Esophagus squamous epithelium (tissue), 5 donors: ENCODE measurements around the gene SH2D6. TPM values are rescaled to one million over a fixed set of nuclear protein-coding genes. Genes with fewer than 3 reads are reported as not detected.
"Not testable (repeated sequence)": the region's sequence is repeated elsewhere in the genome, so short reads cannot be mapped to it uniquely, and the experiment has no call there.

Experiments
- DNase-seq: peaks from one replicate; lab custom pipeline; 2025; lab: John Stamatoyannopoulos, UW
- H3K27ac ChIP-seq, 4 donors: fragments of 200-600 bp; sonication (generic); one replicate each; pipeline ENCODE4 v1.5.1; 2016 to 2019; ENCODE audit warnings: mild to moderate bottlenecking in 1 of 4
- H3K27me3 ChIP-seq, 4 donors: fragments of 200-600 bp; sonication (generic); 1 replicate in 3 of 4; 2 replicates in 1 of 4; pipeline versions ENCODE4 v1.5.1 to v1.6.0; 2017 to 2021; ENCODE audit warnings: antibody characterized with exemption in 1 of 4
- H3K36me3 ChIP-seq, 3 donors: fragments of 200-600 bp; sonication (generic); one replicate each; pipeline ENCODE4 v1.5.1; 2016 to 2019
- H3K4me1 ChIP-seq, 3 donors: fragments of 200-600 bp; sonication (generic); one replicate each; pipeline ENCODE4 v1.5.1; 2017 to 2019
- H3K4me3 ChIP-seq, 4 donors: fragments of 200-600 bp; sonication (generic); 1 replicate in 3 of 4; 2 replicates in 1 of 4; pipeline ENCODE4 v1.5.1; 2016 to 2019; ENCODE audit warnings: mild to moderate bottlenecking in 2 of 4, moderate library complexity in 1 of 4
- H3K9me3 ChIP-seq, 3 donors: fragments of 200-600 bp; sonication (generic); one replicate each; pipeline ENCODE4 v1.5.1; 2016 to 2019
- CTCF ChIP-seq, 6 experiments: fragments of 450-650 bp in 4 of 6; fragments of 200-600 bp in 2 of 6; sonication (generic) in 2 of 6; IDR thresholded peaks; one replicate each; pipeline ENCODE4 v1.5.1; 2016 to 2019; ENCODE audit warnings: antibody characterized with exemption in 6 of 6, mild to moderate bottlenecking in 4 of 6, moderate library complexity in 4 of 6
- POLR2A ChIP-seq, 4 donors: fragments of 450-650 bp; IDR thresholded peaks; one replicate each; pipeline ENCODE4 v1.6.1; 2017; ENCODE audit warnings: antibody characterized with exemption in 4 of 4, mild to moderate bottlenecking in 4 of 4, moderate library complexity in 3 of 4
- whole genome bisulfite sequencing, 2 donors: methylation state at CpG; one replicate each; pipeline ENCODE4 v1.1.5; 2018; 5-methylcytosine and 5-hydroxymethylcytosine counted together
- intact Hi-C: fragments of 100-400 bp; cut with DNase I; formaldehyde crosslinking; loops from one replicate; pipeline ENCODE4 v1.15.0; 2022
- total RNA-seq, 4 donors: library from RNA; depleted of rRNA; stranded (reverse); fragments of >200 nt; gene quantifications; one replicate each; pipeline ENCODE4 v1.1.0, GENCODE V29; 2016
- donor health status: DM: yes; HTN: yes; CAD: no.

The SH2D6 gene
- total RNA-seq, 4 donors from 2014 or later = 0.50 TPM; not detected in 3

GRCh38 chr2:85413592-85414420, 4.7 kb upstream of the SH2D6 start:
- intact Hi-C loops = no loop called here
- Histone ChIP-seq H3K9me3 (no peaks in the 10 kb centered on the region), H3K4me3 (peak overlapping the region; percentile 55 to 71 (median 70)), H3K27me3 (no peaks in the 10 kb centered on the region), H3K4me1 (peaks cover 39 to 82% (median 45%) of the 10 kb centered on the region in 3 donors), H3K27ac (peak overlapping the region; percentile 81 to 96 (median 95)), H3K36me3 (no peaks in the 10 kb centered on the region)
- WGBS, 2 donors = 11 to 19% methylated on average over 12 to 18 of the region's 44 CpGs
- DNase-seq = no peak
- TF ChIP-seq POLR2A (IDR thresholded peaks at IDR 0.05) (peak in 2 of 4 donors; percentile 52 to 71), CTCF (IDR thresholded peaks at IDR 0.05) (peak in 3 of 6 experiments; percentile 7 to 24 (median 20))

- intact Hi-C loops, H3K36me3 ChIP-seq, H3K9me3 ChIP-seq, DNase-seq, H3K27me3 ChIP-seq: not testable (repeated sequence)
- H3K4me1 ChIP-seq = peaks cover 38 to 82% (median 45%) of the 10 kb centered on the region in 3 donors
- peak overlapping the region; percentile 81 to 96 (median 95) for H3K27ac ChIP-seq
- 57 to 82% methylated on average over 5 of the region's 5 CpGs for WGBS, 2 donors
- peak overlapping the region in 1 of 4 donors; percentile 71 for H3K4me3 ChIP-seq
Observed at GRCh38 chr2:85414421-85414759, 4.1 kb upstream of the SH2D6 start.

- 61 to 68% methylated on average over 6 to 7 of the region's 7 CpGs for WGBS, 2 donors
- Histone ChIP-seq H3K4me3 (no peak overlapping the region), H3K9me3 (no peaks in the 10 kb centered on the region), H3K4me1 (peaks cover 37 to 82% (median 45%) of the 10 kb centered on the region in 3 donors), H3K27me3 (no peaks in the 10 kb centered on the region), H3K36me3 (no peaks in the 10 kb centered on the region), H3K27ac (peak overlapping the region; percentile 67 to 96 (median 95))
- intact Hi-C loops = no loop called here
- no peak for TF ChIP-seq CTCF (IDR thresholded peaks at IDR 0.05)
- no peak for DNase-seq
Observed at GRCh38 chr2:85414761-85415553, 3.6 kb upstream of the SH2D6 start.

GRCh38 chr2:85415980-85416650, 2.4 kb upstream of the SH2D6 start:
- intact Hi-C loops = no loop called here
- TF ChIP-seq CTCF (IDR thresholded peaks at IDR 0.05) = no peak
- no peak for TF ChIP-seq POLR2A (IDR thresholded peaks at IDR 0.05)
- peaks cover 37 to 82% (median 42%) of the 10 kb centered on the region in 3 donors for H3K4me1 ChIP-seq
- H3K36me3 ChIP-seq = no peaks in the 10 kb centered on the region
- H3K4me3 ChIP-seq = no peak overlapping the region
- no peaks in the 10 kb centered on the region for H3K27me3 ChIP-seq
- H3K9me3 ChIP-seq = no peaks in the 10 kb centered on the region
- WGBS, 2 donors = 71 to 89% methylated on average over 9 to 10 of the region's 12 CpGs
- H3K27ac ChIP-seq = peak overlapping the region in 1 of 4 donors; percentile 96
- DNase-seq = no peak

- peak overlapping the region; percentile 96 to 99 (median 97) for H3K27ac ChIP-seq
- 49 to 54% methylated on average over 8 to 14 of the region's 17 CpGs for WGBS, 2 donors
- peaks cover 33 to 60% (median 40%) of the 10 kb centered on the region in 3 donors for H3K4me1 ChIP-seq
Observed at GRCh38 chr2:85419009-85419675, 628 bp downstream of the SH2D6 start.

More at GRCh38 chr2:85419009-85419675, 628 bp downstream of the SH2D6 start:
- DNase-seq = no peak
- Histone ChIP-seq H3K4me3 (peak overlapping the region; percentile 66 to 88 (median 74)), H3K27me3 (no peaks in the 10 kb centered on the region), H3K36me3 (no peaks in the 10 kb centered on the region), H3K9me3 (no peaks in the 10 kb centered on the region)
- intact Hi-C loops = no loop called here
- TF ChIP-seq CTCF (IDR thresholded peaks at IDR 0.05) (no peak), POLR2A (IDR thresholded peaks at IDR 0.05) (no peak)
